ENCODE data around the gene PIM3.
"Not testable (repeated sequence)": the region's sequence is repeated elsewhere in the genome, so short reads cannot be mapped to it uniquely, and the experiment has no call there.

PIM3 gene

GRCh38 chr22:49942565-49943404 is 17.8 kb upstream of the PIM3 start:
- CTCF ChIA-PET, result no interaction called here
- no peak for DNase-seq (ENCODE audit: low read depth, low spot score)
- POLR2A ChIA-PET, result no interaction called here
- no peak overlapping the region for H3K4me3 ChIP-seq (ENCODE audit: low read depth, low read length)
- TF ChIP-seq, protein P1, sequence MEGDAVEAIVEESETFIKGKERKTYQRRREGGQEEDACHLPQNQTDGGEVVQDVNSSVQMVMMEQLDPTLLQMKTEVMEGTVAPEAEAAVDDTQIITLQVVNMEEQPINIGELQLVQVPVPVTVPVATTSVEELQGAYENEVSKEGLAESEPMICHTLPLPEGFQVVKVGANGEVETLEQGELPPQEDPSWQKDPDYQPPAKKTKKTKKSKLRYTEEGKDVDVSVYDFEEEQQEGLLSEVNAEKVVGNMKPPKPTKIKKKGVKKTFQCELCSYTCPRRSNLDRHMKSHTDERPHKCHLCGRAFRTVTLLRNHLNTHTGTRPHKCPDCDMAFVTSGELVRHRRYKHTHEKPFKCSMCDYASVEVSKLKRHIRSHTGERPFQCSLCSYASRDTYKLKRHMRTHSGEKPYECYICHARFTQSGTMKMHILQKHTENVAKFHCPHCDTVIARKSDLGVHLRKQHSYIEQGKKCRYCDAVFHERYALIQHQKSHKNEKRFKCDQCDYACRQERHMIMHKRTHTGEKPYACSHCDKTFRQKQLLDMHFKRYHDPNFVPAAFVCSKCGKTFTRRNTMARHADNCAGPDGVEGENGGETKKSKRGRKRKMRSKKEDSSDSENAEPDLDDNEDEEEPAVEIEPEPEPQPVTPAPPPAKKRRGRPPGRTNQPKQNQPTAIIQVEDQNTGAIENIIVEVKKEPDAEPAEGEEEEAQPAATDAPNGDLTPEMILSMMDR (IDR thresholded peaks at IDR 0.05; ENCODE audit: insufficient read depth, low read length, missing control alignments), result no peak

- TF ChIP-seq, protein P1 (IDR thresholded peaks at IDR 0.05; ENCODE audit: insufficient read depth, low read length, missing control alignments), result no peak
- ChIA-PET POLR2A (no interaction called here), CTCF (no interaction called here)
- no peak overlapping the region for H3K4me3 ChIP-seq (ENCODE audit: low read depth, low read length)
- no peak for DNase-seq (ENCODE audit: low read depth, low spot score)
Measured at GRCh38 chr22:49943405-49943765, 17.2 kb upstream of the PIM3 start.

DNA sequence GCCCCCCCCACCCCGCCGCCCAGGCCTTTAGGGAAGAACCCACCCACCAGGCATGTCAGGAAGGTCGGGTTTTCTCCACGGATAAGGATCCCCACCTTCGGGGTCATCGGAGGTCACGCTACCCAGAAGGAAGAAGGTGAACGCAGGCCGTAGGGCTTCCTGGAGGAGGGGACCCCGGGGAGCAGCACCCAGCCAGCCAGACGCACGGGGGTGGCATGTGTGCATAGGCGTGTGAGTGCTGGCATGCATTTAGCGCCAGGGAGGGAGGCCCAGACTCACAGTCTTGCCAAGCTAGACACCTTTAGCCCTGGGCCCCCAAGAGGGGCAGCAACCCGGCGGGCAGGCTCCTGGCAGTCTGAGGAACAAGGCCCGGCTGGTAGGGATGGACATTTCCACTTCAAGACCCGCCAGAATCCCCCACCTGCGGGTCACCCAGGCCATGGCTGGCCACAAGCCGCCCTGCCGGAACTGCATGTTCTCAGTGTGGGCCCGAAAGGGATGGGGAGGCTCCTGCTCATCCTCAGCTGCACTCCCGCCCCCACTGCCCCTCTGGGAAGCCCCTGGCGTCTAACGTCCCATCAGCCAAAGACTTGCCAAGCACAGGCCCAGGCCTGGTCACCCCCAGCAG is 16.7 kb upstream of the PIM3 start:
- CTCF ChIA-PET, result no interaction called here
- DNase-seq (ENCODE audit: low read depth, low spot score), result no peak
- TF ChIP-seq, protein P1 (IDR thresholded peaks at IDR 0.05; ENCODE audit: insufficient read depth, low read length, missing control alignments), result no peak
- H3K4me3 ChIP-seq (ENCODE audit: low read depth, low read length), result no peak overlapping the region
- POLR2A ChIA-PET, result no interaction called here

- POLR2A ChIA-PET, result no interaction called here
Measured at GRCh38 chr22:49944399-49944891, 16.1 kb upstream of the PIM3 start.

DNA sequence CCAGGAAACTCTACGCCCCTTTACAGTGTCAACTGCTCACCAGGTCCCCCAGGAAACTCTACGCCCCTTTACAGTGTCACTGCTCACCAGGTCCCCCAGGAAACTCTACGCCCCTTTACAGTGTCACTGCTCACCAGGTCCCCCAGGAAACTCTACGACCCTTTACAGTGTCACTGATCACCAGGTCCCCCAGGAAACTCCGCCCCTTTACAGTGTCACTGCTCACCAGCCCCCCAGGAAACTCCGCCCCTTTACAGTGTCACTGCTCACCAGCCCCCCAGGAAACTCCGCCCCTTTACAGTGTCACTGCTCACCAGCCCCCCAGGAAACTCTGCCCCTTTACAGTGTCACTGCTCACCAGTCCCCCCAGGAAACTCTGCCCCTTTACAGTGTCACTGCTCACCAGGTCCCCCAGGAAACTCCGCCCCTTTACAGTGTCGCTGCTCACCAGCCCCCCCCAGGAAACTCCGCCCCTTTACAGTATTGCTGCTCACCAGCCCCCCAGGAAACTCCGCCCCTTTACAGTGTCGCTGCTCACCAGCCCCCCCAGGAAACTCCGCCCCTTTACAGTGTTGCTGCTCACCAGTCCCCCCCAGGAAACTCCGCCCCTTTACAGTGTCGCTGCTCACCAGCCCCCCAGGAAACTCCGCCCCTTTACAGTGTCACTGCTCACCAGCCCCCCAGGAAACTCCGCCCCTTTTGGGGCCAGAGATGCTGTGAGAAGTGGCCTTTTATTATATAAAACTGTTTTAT is 15.4 kb upstream of the PIM3 start:
- H3K4me3 ChIP-seq (ENCODE audit: low read depth, low read length); DNase-seq (ENCODE audit: low read depth, low spot score); POLR2A ChIA-PET: not testable (repeated sequence)
- CTCF ChIA-PET, result interaction anchor here (1.2 kb wide), 1 partner anchor 48 kb away, joined by 4 read pairs; no protein-coding TSS in a partner anchor

More at GRCh38 chr22:49944399-49944891, 16.1 kb upstream of the PIM3 start:
- no peak overlapping the region for H3K4me3 ChIP-seq (ENCODE audit: low read depth, low read length)
- CTCF ChIA-PET, result no interaction called here
- TF ChIP-seq, protein P1 (IDR thresholded peaks at IDR 0.05; ENCODE audit: insufficient read depth, low read length, missing control alignments), result no peak
- no peak for DNase-seq (ENCODE audit: low read depth, low spot score)

- no peak for DNase-seq (ENCODE audit: low read depth, low spot score)
- TF ChIP-seq, protein P1 (IDR thresholded peaks at IDR 0.05; ENCODE audit: insufficient read depth, low read length, missing control alignments), result no peak
- no peak overlapping the region for H3K4me3 ChIP-seq (ENCODE audit: low read depth, low read length)
- ChIA-PET POLR2A (interaction anchor here (1.1 kb wide), 1 partner anchor 15 kb away, joined by 3 read pairs; no protein-coding TSS in a partner anchor), CTCF (interaction anchor here (0.9 to 1.2 kb wide), 4 partner anchors 17 to 179 kb away, joined by 3 to 4 read pairs (median 4); no protein-coding TSS in a partner anchor)
Measured at GRCh38 chr22:49946612-49947295, 13.8 kb upstream of the PIM3 start.
